A549 (cell line): Measurements from ENCODE around the gene OR14A16.

Source experiments
- CHD2 ChIP-seq: fragments of 150-350 bp; IDR thresholded peaks from 2 replicates; pipeline ENCODE4 v1.6.1; 2014; ENCODE audit warnings: low read length; ENCODE audit not compliant: partially characterized antibody
- CHD4 ChIP-seq: fragments of 200-600 bp; sonication (generic); IDR thresholded peaks from 2 replicates; pipeline ENCODE4 v1.6.1; 2016; ENCODE audit warnings: antibody characterized with exemption, mild to moderate bottlenecking, borderline replicate concordance
- CTCF ChIP-seq: fragments of >200 bp; sonication (Bioruptor Twin); formaldehyde crosslinking; IDR thresholded peaks from 3 replicates; pipeline ENCODE4 v1.5.1; 2016
- RCOR1 ChIP-seq: fragments of 150-350 bp; IDR thresholded peaks from 2 replicates; pipeline ENCODE4 v1.6.1; 2014; ENCODE audit warnings: antibody characterized with exemption, low read length, low read depth

GRCh38 chr1:247840818-247841217 lies 16.9 kb upstream of the OR14A16 start:
- no peak for TF ChIP-seq CHD4
- TF ChIP-seq CTCF: no peak
- TF ChIP-seq RCOR1: no peak
- no peak for TF ChIP-seq CHD2
